ENCODE data around the gene MYADM.
"Not testable (repeated sequence)": the region's sequence is repeated elsewhere in the genome, so short reads cannot be mapped to it uniquely, and the experiment has no call there.

DNA sequence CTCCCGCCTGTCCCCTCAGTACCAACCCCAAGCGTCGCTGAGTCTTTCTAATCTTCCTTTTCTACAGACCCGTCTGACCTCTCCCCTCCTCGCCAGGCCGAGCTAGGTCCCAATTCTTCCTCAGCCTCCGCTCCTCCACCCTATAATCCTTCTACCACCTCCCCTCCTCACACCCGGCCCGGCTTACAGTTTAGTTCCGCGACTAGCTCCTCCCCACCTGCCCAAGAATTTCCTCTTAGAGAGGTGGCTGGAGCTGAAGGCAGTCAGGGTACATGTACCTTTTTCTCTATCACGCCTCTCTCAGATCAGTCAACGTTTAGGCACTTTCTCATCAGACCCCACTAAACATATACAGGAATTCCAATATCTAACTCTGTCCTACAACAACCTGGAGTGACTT lies 34.8 kb upstream of the MYADM start:
- not testable (repeated sequence) for TF ChIP-seq ZNF214 (tag by site-specific recombination; IDR thresholded peaks at IDR 0.05; ENCODE audit: borderline replicate concordance); TCF7L2 (IDR thresholded peaks at IDR 0.05; ENCODE audit: borderline replicate concordance, low read depth, low read length); ZNF560 (tag by site-specific recombination; IDR thresholded peaks at IDR 0.05; ENCODE audit: borderline replicate concordance); MYNN (tag by site-specific recombination; IDR thresholded peaks at IDR 0.05; ENCODE audit: borderline replicate concordance); ZNF146 (tag by site-specific recombination; IDR thresholded peaks at IDR 0.05); HOXA7 (CRISPR knock-in tag; IDR thresholded peaks at IDR 0.05; ENCODE audit: borderline replicate concordance)
- TF ChIP-seq, protein P1, sequence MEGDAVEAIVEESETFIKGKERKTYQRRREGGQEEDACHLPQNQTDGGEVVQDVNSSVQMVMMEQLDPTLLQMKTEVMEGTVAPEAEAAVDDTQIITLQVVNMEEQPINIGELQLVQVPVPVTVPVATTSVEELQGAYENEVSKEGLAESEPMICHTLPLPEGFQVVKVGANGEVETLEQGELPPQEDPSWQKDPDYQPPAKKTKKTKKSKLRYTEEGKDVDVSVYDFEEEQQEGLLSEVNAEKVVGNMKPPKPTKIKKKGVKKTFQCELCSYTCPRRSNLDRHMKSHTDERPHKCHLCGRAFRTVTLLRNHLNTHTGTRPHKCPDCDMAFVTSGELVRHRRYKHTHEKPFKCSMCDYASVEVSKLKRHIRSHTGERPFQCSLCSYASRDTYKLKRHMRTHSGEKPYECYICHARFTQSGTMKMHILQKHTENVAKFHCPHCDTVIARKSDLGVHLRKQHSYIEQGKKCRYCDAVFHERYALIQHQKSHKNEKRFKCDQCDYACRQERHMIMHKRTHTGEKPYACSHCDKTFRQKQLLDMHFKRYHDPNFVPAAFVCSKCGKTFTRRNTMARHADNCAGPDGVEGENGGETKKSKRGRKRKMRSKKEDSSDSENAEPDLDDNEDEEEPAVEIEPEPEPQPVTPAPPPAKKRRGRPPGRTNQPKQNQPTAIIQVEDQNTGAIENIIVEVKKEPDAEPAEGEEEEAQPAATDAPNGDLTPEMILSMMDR (tag by site-specific recombination; IDR thresholded peaks at IDR 0.05) = not testable (repeated sequence)
- TF ChIP-seq, protein P2, sequence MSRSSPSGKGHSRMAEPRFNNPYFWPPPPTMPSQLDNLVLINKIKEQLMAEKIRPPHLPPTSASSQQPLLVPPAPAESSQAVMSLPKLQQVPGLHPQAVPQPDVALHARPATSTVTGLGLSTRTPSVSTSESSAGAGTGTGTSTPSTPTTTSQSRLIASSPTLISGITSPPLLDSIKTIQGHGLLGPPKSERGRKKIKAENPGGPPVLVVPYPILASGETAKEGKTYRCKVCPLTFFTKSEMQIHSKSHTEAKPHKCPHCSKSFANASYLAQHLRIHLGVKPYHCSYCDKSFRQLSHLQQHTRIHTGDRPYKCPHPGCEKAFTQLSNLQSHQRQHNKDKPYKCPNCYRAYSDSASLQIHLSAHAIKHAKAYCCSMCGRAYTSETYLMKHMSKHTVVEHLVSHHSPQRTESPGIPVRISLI (tag by site-specific recombination; IDR thresholded peaks at IDR 0.05) = not testable (repeated sequence)
- TF ChIP-seq, protein P3, sequence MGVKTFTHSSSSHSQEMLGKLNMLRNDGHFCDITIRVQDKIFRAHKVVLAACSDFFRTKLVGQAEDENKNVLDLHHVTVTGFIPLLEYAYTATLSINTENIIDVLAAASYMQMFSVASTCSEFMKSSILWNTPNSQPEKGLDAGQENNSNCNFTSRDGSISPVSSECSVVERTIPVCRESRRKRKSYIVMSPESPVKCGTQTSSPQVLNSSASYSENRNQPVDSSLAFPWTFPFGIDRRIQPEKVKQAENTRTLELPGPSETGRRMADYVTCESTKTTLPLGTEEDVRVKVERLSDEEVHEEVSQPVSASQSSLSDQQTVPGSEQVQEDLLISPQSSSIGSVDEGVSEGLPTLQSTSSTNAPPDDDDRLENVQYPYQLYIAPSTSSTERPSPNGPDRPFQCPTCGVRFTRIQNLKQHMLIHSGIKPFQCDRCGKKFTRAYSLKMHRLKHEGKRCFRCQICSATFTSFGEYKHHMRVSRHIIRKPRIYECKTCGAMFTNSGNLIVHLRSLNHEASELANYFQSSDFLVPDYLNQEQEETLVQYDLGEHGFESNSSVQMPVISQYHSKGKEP (tag by site-specific recombination; IDR thresholded peaks at IDR 0.05) = not testable (repeated sequence)
- TF ChIP-seq, protein P4, sequence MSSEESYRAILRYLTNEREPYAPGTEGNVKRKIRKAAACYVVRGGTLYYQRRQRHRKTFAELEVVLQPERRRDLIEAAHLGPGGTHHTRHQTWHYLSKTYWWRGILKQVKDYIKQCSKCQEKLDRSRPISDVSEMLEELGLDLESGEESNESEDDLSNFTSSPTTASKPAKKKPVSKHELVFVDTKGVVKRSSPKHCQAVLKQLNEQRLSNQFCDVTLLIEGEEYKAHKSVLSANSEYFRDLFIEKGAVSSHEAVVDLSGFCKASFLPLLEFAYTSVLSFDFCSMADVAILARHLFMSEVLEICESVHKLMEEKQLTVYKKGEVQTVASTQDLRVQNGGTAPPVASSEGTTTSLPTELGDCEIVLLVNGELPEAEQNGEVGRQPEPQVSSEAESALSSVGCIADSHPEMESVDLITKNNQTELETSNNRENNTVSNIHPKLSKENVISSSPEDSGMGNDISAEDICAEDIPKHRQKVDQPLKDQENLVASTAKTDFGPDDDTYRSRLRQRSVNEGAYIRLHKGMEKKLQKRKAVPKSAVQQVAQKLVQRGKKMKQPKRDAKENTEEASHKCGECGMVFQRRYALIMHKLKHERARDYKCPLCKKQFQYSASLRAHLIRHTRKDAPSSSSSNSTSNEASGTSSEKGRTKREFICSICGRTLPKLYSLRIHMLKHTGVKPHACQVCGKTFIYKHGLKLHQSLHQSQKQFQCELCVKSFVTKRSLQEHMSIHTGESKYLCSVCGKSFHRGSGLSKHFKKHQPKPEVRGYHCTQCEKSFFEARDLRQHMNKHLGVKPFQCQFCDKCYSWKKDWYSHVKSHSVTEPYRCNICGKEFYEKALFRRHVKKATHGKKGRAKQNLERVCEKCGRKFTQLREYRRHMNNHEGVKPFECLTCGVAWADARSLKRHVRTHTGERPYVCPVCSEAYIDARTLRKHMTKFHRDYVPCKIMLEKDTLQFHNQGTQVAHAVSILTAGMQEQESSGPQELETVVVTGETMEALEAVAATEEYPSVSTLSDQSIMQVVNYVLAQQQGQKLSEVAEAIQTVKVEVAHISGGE (tag by site-specific recombination; conservative IDR thresholded peaks at IDR 0.05; ENCODE audit: low read depth) = not testable (repeated sequence)
